Loucy (cell line): ENCODE data around the gene DAD1.

Experiments
- EZH2phosphoT487 ChIP-seq: fragments of 200-600 bp; IDR thresholded peaks from 2 replicates; pipeline ENCODE4 v1.6.1; 2018; ENCODE audit warnings: antibody characterized with exemption, mild to moderate bottlenecking, moderate library complexity, borderline replicate concordance
- TF ChIP-seq, protein P1 (sequence below): fragments of 200-600 bp; sonication (generic); conservative IDR thresholded peaks from 2 replicates; pipeline ENCODE4 v1.5.1; 2014; ENCODE audit warnings: mild to moderate bottlenecking, antibody characterized with exemption, low read length

- TF ChIP-seq, protein P1, sequence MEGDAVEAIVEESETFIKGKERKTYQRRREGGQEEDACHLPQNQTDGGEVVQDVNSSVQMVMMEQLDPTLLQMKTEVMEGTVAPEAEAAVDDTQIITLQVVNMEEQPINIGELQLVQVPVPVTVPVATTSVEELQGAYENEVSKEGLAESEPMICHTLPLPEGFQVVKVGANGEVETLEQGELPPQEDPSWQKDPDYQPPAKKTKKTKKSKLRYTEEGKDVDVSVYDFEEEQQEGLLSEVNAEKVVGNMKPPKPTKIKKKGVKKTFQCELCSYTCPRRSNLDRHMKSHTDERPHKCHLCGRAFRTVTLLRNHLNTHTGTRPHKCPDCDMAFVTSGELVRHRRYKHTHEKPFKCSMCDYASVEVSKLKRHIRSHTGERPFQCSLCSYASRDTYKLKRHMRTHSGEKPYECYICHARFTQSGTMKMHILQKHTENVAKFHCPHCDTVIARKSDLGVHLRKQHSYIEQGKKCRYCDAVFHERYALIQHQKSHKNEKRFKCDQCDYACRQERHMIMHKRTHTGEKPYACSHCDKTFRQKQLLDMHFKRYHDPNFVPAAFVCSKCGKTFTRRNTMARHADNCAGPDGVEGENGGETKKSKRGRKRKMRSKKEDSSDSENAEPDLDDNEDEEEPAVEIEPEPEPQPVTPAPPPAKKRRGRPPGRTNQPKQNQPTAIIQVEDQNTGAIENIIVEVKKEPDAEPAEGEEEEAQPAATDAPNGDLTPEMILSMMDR = no peak
- no peak for TF ChIP-seq EZH2phosphoT487
Measured at GRCh38 chr14:22561366-22561660, 27.7 kb downstream of the DAD1 start.
